GM12873 (cell line): ENCODE results near the gene C5orf63.

Experiments used
- TF ChIP-seq, protein P1 (sequence below): IDR thresholded peaks from 2 replicates; pipeline ENCODE4 v1.5.1; 2012; ENCODE audit warnings: low read depth, mild to moderate bottlenecking, moderate library complexity, low read length, control low read depth; ENCODE audit not compliant: insufficient read depth; ENCODE audit errors: missing control alignments

C5orf63 gene

DNA sequence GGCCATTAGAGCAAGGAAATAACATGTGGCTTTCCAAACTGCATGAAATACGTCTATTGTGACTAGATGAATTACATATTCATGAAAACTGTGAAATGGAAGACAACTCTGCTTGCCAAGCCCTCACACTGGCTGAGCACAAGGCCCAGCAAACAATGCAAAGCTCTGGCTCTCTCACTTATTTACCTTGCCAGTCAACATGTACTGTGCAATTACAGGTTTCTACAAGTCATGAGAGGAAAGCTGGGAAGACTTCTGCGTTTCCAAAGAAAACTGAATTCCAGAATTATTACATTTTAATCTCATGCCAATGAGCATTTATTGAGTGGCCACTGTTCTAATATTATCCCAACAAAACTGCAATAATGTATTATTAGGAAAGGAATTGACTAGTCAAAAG is 12.1 kb upstream of the C5orf63 start:
- TF ChIP-seq, protein P1, sequence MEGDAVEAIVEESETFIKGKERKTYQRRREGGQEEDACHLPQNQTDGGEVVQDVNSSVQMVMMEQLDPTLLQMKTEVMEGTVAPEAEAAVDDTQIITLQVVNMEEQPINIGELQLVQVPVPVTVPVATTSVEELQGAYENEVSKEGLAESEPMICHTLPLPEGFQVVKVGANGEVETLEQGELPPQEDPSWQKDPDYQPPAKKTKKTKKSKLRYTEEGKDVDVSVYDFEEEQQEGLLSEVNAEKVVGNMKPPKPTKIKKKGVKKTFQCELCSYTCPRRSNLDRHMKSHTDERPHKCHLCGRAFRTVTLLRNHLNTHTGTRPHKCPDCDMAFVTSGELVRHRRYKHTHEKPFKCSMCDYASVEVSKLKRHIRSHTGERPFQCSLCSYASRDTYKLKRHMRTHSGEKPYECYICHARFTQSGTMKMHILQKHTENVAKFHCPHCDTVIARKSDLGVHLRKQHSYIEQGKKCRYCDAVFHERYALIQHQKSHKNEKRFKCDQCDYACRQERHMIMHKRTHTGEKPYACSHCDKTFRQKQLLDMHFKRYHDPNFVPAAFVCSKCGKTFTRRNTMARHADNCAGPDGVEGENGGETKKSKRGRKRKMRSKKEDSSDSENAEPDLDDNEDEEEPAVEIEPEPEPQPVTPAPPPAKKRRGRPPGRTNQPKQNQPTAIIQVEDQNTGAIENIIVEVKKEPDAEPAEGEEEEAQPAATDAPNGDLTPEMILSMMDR: no peak

DNA sequence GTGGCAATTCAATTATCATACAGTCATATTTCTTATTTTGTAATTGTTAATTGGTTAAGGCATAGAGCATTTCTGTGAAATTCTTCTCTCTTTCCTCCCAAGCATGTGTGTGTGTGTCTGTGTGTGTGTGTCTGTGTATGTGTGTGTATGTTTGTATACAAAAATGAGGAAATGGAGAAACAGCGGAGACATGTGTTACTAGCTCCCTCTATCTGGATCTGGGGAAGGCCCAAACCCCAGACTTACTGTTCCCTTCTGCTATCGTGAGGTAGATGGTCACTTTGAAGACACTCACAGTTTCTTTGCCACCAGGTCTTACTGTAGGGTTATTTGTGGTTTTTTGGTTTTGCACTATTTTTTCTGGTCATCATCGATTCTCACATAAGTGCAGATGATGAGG is 11.4 kb upstream of the C5orf63 start:
- TF ChIP-seq, protein P1: no peak

DNA sequence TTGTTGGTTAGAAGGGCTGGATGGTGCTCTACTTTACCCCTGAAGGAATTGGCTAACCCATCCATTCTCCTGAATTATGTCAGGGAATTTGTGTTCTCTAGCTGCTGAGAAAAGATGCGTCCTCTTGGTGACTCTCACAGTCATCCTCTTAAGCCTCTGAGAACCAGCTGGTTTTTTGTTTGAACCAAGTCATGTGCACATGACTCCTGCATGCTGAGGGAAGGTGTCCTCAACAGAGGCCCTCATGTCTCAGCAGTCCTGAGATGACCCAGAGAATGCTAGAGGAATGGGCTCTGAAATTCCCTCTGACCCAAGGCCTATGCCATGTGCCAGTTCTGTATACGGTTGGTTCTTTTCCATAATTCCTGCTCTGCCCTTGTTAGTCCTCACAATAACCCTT is 10.4 kb upstream of the C5orf63 start:
- TF ChIP-seq, protein P1: no peak

DNA sequence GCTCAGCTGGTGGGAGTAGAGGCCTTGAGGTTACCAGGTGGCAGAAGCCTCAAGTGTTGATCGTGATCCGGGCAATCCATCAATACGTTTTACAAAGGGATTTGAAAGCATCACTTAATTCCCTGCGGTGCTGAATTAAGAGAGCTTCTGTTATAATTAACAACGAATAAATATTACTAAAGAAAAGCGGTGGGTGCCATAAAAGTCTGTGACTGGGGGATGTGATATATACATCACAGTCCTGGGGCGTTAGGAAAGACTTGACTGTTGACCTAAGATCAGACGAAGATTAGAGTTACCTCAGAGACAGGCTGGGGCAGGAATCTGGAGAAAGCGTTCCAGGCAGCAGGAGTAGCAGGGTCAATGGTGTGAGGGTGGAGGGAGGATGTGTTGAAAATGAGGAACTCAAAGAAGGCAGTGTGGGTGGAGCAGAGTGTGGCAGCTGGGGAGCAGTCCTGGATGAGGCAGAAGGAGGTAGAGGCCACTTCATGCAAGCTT is 6.7 kb upstream of the C5orf63 start:
- TF ChIP-seq, protein P1: no peak

DNA sequence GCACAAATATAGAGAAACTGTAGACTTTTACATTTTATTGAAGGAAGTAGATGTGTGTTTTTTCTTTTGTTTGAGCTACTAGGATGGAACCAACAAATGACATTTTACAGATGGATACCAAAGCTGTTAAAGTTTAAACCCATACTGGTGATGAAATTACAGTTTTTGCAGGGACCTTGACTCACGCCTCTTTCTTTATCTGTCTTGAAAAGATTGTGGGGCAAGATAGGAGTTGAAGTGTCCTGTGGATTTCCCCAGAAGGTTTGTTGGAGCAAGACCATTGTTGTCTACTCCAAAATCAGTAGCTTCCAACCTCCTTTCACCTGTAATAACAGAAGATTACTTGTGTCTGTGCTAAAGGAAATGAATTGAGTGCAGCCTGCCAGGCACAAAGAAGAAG is 4.1 kb upstream of the C5orf63 start:
- TF ChIP-seq, protein P1: no peak

DNA sequence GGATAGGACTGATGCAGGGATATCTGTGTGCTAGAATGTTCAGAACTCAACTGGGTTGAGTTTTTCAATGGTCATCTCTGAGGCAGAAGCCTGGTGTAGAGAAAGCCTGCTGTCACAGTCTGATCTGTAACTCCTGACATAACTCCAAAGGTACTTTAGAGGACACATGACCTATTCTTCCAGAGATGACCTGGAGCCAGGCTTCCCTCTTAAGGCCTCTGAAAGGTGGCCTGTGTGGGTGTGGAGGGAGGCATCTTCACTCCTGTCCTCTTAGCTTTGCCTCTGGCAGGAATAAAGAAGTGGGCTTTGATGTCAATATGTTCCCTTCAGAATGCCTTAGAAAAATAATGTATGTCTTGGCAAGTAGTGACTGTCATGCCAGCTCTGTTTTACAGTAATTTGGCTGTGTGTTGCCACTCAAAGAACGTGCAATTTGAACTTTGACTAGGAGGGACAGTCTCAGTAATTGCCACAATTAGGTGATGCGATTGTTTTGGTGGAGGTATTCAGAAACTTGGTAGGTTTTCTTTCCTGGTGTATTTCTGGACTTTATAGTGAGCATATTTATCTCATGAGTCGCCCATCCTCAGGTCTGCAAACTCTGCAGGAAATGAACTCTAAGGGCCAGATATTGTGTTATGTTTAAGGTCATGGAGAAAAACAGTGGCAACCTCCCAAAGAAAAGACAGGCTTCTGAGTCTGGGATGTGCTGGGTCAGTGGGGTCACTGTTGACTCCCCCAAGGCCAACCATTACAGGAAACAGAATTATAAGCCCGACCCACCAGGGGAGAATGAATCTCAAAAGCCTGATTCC is 3.2 kb upstream of the C5orf63 start:
- TF ChIP-seq, protein P1: no peak

DNA sequence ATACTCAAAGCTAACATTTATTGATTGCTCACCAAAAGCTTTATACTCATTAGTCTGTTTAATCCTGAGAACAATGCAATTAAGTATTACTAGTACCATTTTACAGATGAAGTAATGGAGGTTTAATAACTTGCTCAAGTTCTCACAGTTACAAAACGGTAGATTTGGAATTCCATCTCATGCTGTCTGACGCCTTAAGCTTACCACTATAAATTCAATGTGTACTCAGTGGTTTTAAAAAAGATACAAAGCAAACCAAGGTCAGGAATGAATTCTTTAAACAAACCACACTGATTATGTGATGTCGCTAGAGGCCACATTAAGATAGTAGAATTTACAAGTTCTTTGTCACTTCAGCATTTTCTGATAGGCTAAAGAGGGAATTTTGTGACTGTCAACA is 1.2 kb upstream of the C5orf63 start:
- TF ChIP-seq, protein P1: no peak
